HCT116 (cell line): ENCODE results near the gene CD1C. TPM values are rescaled to one million over a fixed set of nuclear protein-coding genes. Genes with fewer than 3 reads are reported as not detected.

Experiments used
- ATAC-seq: fragments of 200-7000 bp; cut with Tn5 transposase; 2 replicates; pipeline ENCODE4 v1.9.1; 2020; ENCODE audit warnings: mild to moderate bottlenecking, moderate library complexity
- BruUV-seq: library from RNA; stranded (reverse); fragments of 400-500 nt; replicated peaks from 2 replicates; lab custom pipeline; 2021; lab: Mats Ljungman, UMichigan
- CTCF ChIA-PET: fragments of 300-600 bp; sonication (Branson Sonifier 250); formaldehyde crosslinking; loops from one replicate; lab custom pipeline; 2021; ENCODE audit warnings: antibody characterized with exemption; lab: Charles Lee
- POLR2A ChIA-PET: fragments of 300-600, 350-600 bp; sonication (Branson Sonifier 250); formaldehyde crosslinking; loops from one replicate; lab custom pipeline; 2021; ENCODE audit warnings: antibody characterized with exemption; lab: Charles Lee
- RAD21 ChIA-PET, 2 experiments: fragments of 300-600 bp; sonication (Branson Sonifier 250); formaldehyde crosslinking; loops; one replicate each; lab custom pipeline; 2023; ENCODE audit warnings: low total read pairs in 2 of 2; ENCODE audit not compliant: uncharacterized antibody in 2 of 2, unreplicated experiment in 2 of 2, low non-redundant PET in 1 of 2; lab: Charles Lee
- DNase-seq: peaks from one replicate; pipeline ENCODE4 v3.0.0-alpha.2; 2010; ENCODE audit warnings: low read depth, low spot score
- H2AFZ ChIP-seq: fragments of 200-600 bp; shearing (Covaris generic), sonication (generic); 2 replicates; pipeline ENCODE4 v1.6.1; 2017; ENCODE audit warnings: low read depth, mixed run types, mixed read lengths, antibody characterized with exemption, low read length; ENCODE audit not compliant: poor library complexity, severe bottlenecking
- H3K27ac ChIP-seq: 2 replicates; pipeline ENCODE4 v1.5.1; 2012; ENCODE audit warnings: low read depth, low read length
- H3K27me3 ChIP-seq: fragments of 200-600 bp; sonication (generic); 2 replicates; pipeline ENCODE4 v1.6.1; 2016; ENCODE audit warnings: mixed run types, low read length, mixed read lengths; ENCODE audit not compliant: insufficient read depth
- H3K36me3 ChIP-seq, 2 experiments: fragments of 200-500 bp in 1 of 2; fragments of 200-600 bp in 1 of 2; sonication (Bioruptor generic) in 1 of 2; sonication (generic) in 1 of 2; 2 replicates each; pipeline versions ENCODE4 v1.5.1 to v1.6.1; 2014 to 2016; ENCODE audit warnings: low read length in 2 of 2, inconsistent platforms in 1 of 2, mixed read lengths in 1 of 2, mixed run types in 1 of 2; ENCODE audit not compliant: insufficient read depth in 2 of 2, control insufficient read depth in 1 of 2
- H3K4me1 ChIP-seq, 2 experiments: fragments of 200-600 bp in 1 of 2; sonication (generic) in 1 of 2; 2 replicates each; pipeline versions ENCODE4 v1.5.1 to v1.6.1; 2012 to 2017; ENCODE audit warnings: low read length in 2 of 2, inconsistent platforms in 1 of 2, mild to moderate bottlenecking in 1 of 2, mixed read lengths in 1 of 2, mixed run types in 1 of 2, moderate library complexity in 1 of 2; ENCODE audit not compliant: insufficient read depth in 2 of 2, control insufficient read depth in 1 of 2
- H3K4me2 ChIP-seq: fragments of 200-600 bp; sonication (generic); 2 replicates; pipeline ENCODE4 v1.6.1; 2017; ENCODE audit warnings: mixed run types, low read length, mixed read lengths
- H3K4me3 ChIP-seq, 2 experiments: fragments of 200-600 bp in 1 of 2; sonication (generic) in 1 of 2; replicated peaks in 1 of 2; 2 replicates each; pipeline ENCODE4 v1.5.1; 2011 to 2016; ENCODE audit warnings: low read length in 2 of 2, control low read depth in 1 of 2, low read depth in 1 of 2, mild to moderate bottlenecking in 1 of 2, mixed read lengths in 1 of 2, mixed run types in 1 of 2
- H3K79me2 ChIP-seq: fragments of 200-600 bp; sonication (generic); 2 replicates; pipeline ENCODE4 v1.6.1; 2017; ENCODE audit warnings: mild to moderate bottlenecking, mixed run types, low read length, moderate library complexity, mixed read lengths; ENCODE audit not compliant: insufficient read depth
- H3K9ac ChIP-seq: fragments of 200-600 bp; sonication (generic); 2 replicates; pipeline ENCODE4 v1.6.1; 2016; ENCODE audit warnings: low read length, mixed read lengths
- H3K9me2 ChIP-seq: fragments of 200-600 bp; sonication (generic), shearing (Covaris generic); 2 replicates; pipeline ENCODE4 v1.6.1; 2017; ENCODE audit warnings: mixed run types, mild to moderate bottlenecking, moderate library complexity; ENCODE audit not compliant: insufficient read depth
- H3K9me3 ChIP-seq, 2 experiments: fragments of 200-500 bp in 1 of 2; fragments of 200-600 bp in 1 of 2; sonication (Bioruptor generic) in 1 of 2; sonication (generic) in 1 of 2; 2 replicates each; pipeline ENCODE4 v1.6.1; 2014 to 2017; ENCODE audit warnings: low read length in 2 of 2, mixed read lengths in 2 of 2, inconsistent platforms in 1 of 2, low read depth in 1 of 2, mild to moderate bottlenecking in 1 of 2, mixed run types in 1 of 2, moderate library complexity in 1 of 2; ENCODE audit not compliant: control insufficient read depth in 1 of 2, insufficient read depth in 1 of 2
- H4K20me1 ChIP-seq: fragments of 200-600 bp; sonication (generic), shearing (Covaris generic); 2 replicates; pipeline ENCODE4 v1.6.1; 2017; ENCODE audit warnings: mixed run types, mild to moderate bottlenecking, moderate library complexity; ENCODE audit not compliant: insufficient read depth
- CBX3 ChIP-seq: IDR thresholded peaks from 2 replicates; pipeline ENCODE4 v1.6.1; 2012; ENCODE audit warnings: low read depth
- EGR1 ChIP-seq: IDR thresholded peaks from 2 replicates; pipeline ENCODE4 v1.6.1; 2012; ENCODE audit warnings: low read depth
- EZH2phosphoT487 ChIP-seq: fragments of 200-600 bp; IDR thresholded peaks from 2 replicates; pipeline ENCODE4 v1.6.1; 2018; ENCODE audit warnings: antibody characterized with exemption, borderline replicate concordance
- FOSL1 ChIP-seq: IDR thresholded peaks from 2 replicates; pipeline ENCODE4 v1.6.1; 2012; ENCODE audit warnings: low read depth
- JUND ChIP-seq: IDR thresholded peaks from 2 replicates; pipeline ENCODE4 v1.6.1; 2012
- RAD21 ChIP-seq: IDR thresholded peaks from 2 replicates; pipeline ENCODE4 v1.6.1; 2012; ENCODE audit warnings: low read depth, mild to moderate bottlenecking
- SRF ChIP-seq: IDR thresholded peaks from 2 replicates; pipeline ENCODE4 v1.6.1; 2012; ENCODE audit warnings: low read depth
- TCF7L2 ChIP-seq: IDR thresholded peaks from 2 replicates; pipeline ENCODE4 v1.7.0; 2011; ENCODE audit warnings: borderline replicate concordance, inconsistent platforms; ENCODE audit not compliant: insufficient read depth, insufficient read length; ENCODE audit errors: extremely low read depth
- ZFX ChIP-seq: fragments of 450-650 bp; IDR thresholded peaks from 2 replicates; pipeline ENCODE4 v1.6.1; 2017
- ZNF274 ChIP-seq: fragments of 200-500 bp; sonication (Bioruptor generic); IDR thresholded peaks from 2 replicates; pipeline ENCODE4 v1.6.1; 2014; ENCODE audit warnings: mild to moderate bottlenecking, low read depth, low read length, inconsistent platforms
- intact Hi-C: fragments of 100-400 bp; cut with micrococcal nuclease; formaldehyde crosslinking; loops from 2 replicates; pipeline ENCODE4 v1.10.0; 2022
- total RNA-seq: library from RNA; stranded (reverse); gene quantifications from one replicate; pipeline ENCODE4 v1.2.1, GENCODE V29; 2021; ENCODE audit not compliant: unreplicated experiment
- TF ChIP-seq, protein P1 (sequence below): IDR thresholded peaks from 2 replicates; pipeline ENCODE4 v1.6.1; 2012
- TF ChIP-seq, protein P2 (sequence below): IDR thresholded peaks from 2 replicates; pipeline ENCODE4 v1.6.1; 2012; ENCODE audit warnings: low read depth

Gene CD1C
- total RNA-seq, 1 experiment from 2014 or later: not detected

- no peak overlapping the region for H3K4me2 ChIP-seq
- ATAC-seq (no peak), DNase-seq (no peak)
- H4K20me1 ChIP-seq: no peaks in the 10 kb centered on the region
- no peak overlapping the region for H2AFZ ChIP-seq
- no peak overlapping the region for H3K27ac ChIP-seq
- TF ChIP-seq, protein P1, sequence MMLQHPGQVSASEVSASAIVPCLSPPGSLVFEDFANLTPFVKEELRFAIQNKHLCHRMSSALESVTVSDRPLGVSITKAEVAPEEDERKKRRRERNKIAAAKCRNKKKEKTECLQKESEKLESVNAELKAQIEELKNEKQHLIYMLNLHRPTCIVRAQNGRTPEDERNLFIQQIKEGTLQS: no peak
- TF ChIP-seq ZNF274 (no peak), FOSL1 (no peak), EGR1 (no peak), JUND (no peak), CBX3 (no peak), RAD21 (no peak), SRF (no peak), ZFX (no peak), TCF7L2 (no peak), EZH2phosphoT487 (no peak)
- TF ChIP-seq, protein P2, sequence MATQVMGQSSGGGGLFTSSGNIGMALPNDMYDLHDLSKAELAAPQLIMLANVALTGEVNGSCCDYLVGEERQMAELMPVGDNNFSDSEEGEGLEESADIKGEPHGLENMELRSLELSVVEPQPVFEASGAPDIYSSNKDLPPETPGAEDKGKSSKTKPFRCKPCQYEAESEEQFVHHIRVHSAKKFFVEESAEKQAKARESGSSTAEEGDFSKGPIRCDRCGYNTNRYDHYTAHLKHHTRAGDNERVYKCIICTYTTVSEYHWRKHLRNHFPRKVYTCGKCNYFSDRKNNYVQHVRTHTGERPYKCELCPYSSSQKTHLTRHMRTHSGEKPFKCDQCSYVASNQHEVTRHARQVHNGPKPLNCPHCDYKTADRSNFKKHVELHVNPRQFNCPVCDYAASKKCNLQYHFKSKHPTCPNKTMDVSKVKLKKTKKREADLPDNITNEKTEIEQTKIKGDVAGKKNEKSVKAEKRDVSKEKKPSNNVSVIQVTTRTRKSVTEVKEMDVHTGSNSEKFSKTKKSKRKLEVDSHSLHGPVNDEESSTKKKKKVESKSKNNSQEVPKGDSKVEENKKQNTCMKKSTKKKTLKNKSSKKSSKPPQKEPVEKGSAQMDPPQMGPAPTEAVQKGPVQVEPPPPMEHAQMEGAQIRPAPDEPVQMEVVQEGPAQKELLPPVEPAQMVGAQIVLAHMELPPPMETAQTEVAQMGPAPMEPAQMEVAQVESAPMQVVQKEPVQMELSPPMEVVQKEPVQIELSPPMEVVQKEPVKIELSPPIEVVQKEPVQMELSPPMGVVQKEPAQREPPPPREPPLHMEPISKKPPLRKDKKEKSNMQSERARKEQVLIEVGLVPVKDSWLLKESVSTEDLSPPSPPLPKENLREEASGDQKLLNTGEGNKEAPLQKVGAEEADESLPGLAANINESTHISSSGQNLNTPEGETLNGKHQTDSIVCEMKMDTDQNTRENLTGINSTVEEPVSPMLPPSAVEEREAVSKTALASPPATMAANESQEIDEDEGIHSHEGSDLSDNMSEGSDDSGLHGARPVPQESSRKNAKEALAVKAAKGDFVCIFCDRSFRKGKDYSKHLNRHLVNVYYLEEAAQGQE: no peak
- CTCF ChIA-PET: no interaction called here
- RAD21 ChIA-PET: no interaction called here
- H3K9me2 ChIP-seq: no peaks in the 10 kb centered on the region
- peaks cover 11% of the 10 kb centered on the region; the same call in 1 of the 2 replicates for H3K27me3 ChIP-seq
- no peaks in the 10 kb centered on the region for H3K4me1 ChIP-seq
- POLR2A ChIA-PET: no interaction called here
- H3K4me3 ChIP-seq: no peak overlapping the region
- intact Hi-C loops: no loop called here
- no peak overlapping the region for H3K9ac ChIP-seq
- no peaks in the 10 kb centered on the region for H3K79me2 ChIP-seq
- BruUV-seq: no TSS peak
- H3K9me3 ChIP-seq: no peaks in the 10 kb centered on the region
- no peaks in the 10 kb centered on the region for H3K36me3 ChIP-seq
These were observed 5.8 kb upstream of the CD1C start for GRCh38 chr1:158283965-158284364.
